Adrenal gland (tissue), 12 donors: Measurements from ENCODE around the gene WDR59. TPM values are rescaled to one million over a fixed set of nuclear protein-coding genes. Genes with fewer than 3 reads are reported as not detected.
A peak's percentile ranks its signal among the peaks of the same experiment; 100 is the strongest.
"Not testable (repeated sequence)": the region's sequence is repeated elsewhere in the genome, so short reads cannot be mapped to it uniquely, and the experiment has no call there.

Experiments used
- DNase-seq, 7 donors: peaks; one replicate each; pipeline ENCODE4 v3.0.0-alpha.2; 2019 to 2020
- H3K27ac ChIP-seq, 5 donors: fragments of 200-600 bp; sonication (generic) in 4 of 5; 1 replicate in 3 of 5; 2 replicates in 2 of 5; pipeline versions ENCODE4 v1.5.1 to v1.8.0; 2016 to 2020; ENCODE audit warnings: mild to moderate bottlenecking in 1 of 5
- H3K27me3 ChIP-seq: fragments of 200-600 bp; 2 replicates; pipeline ENCODE4 v1.8.0; 2021
- H3K36me3 ChIP-seq, 2 donors: fragments of 200-600 bp; replicated peaks in 1 of 2; 1 replicate in 1 of 2; 2 replicates in 1 of 2; pipeline versions ENCODE4 v1.5.1 to v1.8.0; 2018 to 2022
- H3K4me1 ChIP-seq, 2 donors: fragments of 200-600 bp; replicated peaks in 1 of 2; 1 replicate in 1 of 2; 2 replicates in 1 of 2; pipeline versions ENCODE4 v1.5.1 to v1.8.0; 2018 to 2021
- H3K4me3 ChIP-seq, 4 donors: fragments of 200-600 bp; sonication (generic) in 3 of 4; one replicate each; pipeline ENCODE4 v1.5.1; 2016 to 2018
- H3K9me3 ChIP-seq, 3 donors: fragments of 200-600 bp; sonication (generic) in 1 of 3; replicated peaks in 1 of 3; 1 replicate in 2 of 3; 2 replicates in 1 of 3; pipeline versions ENCODE4 v1.5.1 to v1.8.0; 2016 to 2021
- POLR2A ChIP-seq, 2 donors: fragments of 450-650 bp; IDR thresholded peaks; one replicate each; pipeline ENCODE4 v1.6.1; 2017; ENCODE audit warnings: antibody characterized with exemption in 2 of 2, mild to moderate bottlenecking in 2 of 2, moderate library complexity in 1 of 2
- WGBS, 4 donors: extraction: QIAGEN DNeasy Blood & Tissue Kit in 2 of 4; methylation state at CpG; one replicate each; pipeline versions ENCODE4 v1.1.5 to v1.1.7; 2013 to 2017; 5-methylcytosine and 5-hydroxymethylcytosine counted together
- intact Hi-C, 2 donors: fragments of 100-400 bp; cut with DNase I; formaldehyde crosslinking; loops; one replicate each; pipeline versions ENCODE4 v1.14.1 to v1.15.0; 2022 to 2023
- polyA plus RNA-seq, 3 donors: library from polyadenylated mRNA; stranded (reverse); fragments of 200-250 nt in 2 of 3; fragments of 350-450 nt in 1 of 3; fragmentation: Illumina TruSeq in 1 of 3; extraction: RNeasy Lipid Tissue Mini Kit (QIAGEN cat#74804) in 1 of 3; gene quantifications; one replicate each; pipeline ENCODE4 v1.2.3, GENCODE V29; 2013 to 2014
- total RNA-seq, 9 donors: library from RNA; depleted of rRNA in 4 of 9; stranded (reverse); fragments of >200 nt in 4 of 9; fragments of 120-200 nt in 1 of 9; fragmentation: NEBNext Ultra II Directional in 1 of 9; extraction: Animal tissue kit (Norgen Biotek cat#: 25700) in 1 of 9; gene quantifications; one replicate each; pipeline versions ENCODE4 v1.1.0 to v1.2.4, GENCODE V29; 2013 to 2023
- TF ChIP-seq, protein P1 (sequence below), 6 experiments: fragments of 450-650 bp in 4 of 6; fragments of 200-600 bp in 2 of 6; sonication (generic) in 1 of 6; IDR thresholded peaks; 1 replicate in 5 of 6; 2 replicates in 1 of 6; pipeline versions ENCODE4 v1.5.1 to v1.8.0; 2016 to 2021; ENCODE audit warnings: antibody characterized with exemption in 6 of 6, mild to moderate bottlenecking in 2 of 6, moderate library complexity in 1 of 6
- donor health status: healthy with polysubstance abuse.
- donor health status: Bipolar disorder and iron deficiency.
- donor health status: DM: yes; HTN: yes; CAD: no.
- donor health status: DM: no; HTN: no; CAD: no.
- donor health status: DM: no; HTN: no; CAD: no.
- donor health status: DM: yes; HTN: yes; CAD: no.

The WDR59 gene
- total and polyA plus RNA-seq, 12 donors, result 21.5 to 130 (median 64.1) TPM

DNA sequence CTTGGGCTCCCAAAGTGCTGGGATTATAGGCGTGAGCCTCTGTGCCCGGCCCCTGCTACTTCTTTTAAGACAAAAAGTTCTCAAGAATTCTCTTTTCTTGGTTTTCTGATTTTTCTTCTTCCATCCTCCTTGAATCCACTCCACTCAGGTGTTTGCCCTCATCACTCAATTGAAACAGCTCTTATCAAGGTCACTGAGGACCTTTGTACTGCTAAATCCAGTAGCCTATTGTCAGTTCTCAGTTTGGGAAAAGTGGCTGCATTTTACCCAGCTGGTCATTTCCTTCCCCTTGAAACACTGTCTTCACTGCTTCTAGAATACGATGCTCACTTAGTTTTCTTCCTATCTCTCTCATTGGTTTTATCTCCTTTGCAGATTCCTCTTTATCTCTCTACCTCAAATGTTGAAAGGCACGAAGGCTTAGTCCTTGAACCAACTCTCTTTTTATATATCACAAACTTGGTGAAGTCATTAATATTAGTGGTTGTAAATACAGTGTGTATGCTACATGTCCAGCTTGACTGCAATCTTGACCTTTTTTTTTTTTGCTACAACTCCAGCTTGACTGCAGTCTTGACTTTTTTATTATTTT, 43.7 kb upstream of the WDR59 start:
- Histone ChIP-seq H3K36me3 (no peaks in the 10 kb centered on the region), H3K27me3 (no peaks in the 10 kb centered on the region), H3K9me3 (no peaks in the 10 kb centered on the region), H3K4me3 (no peak overlapping the region), H3K27ac (peak overlapping the region in 1 of 5 donors; percentile 14), H3K4me1 (peaks cover 18 to 23% of the 10 kb centered on the region in 2 donors)
- peak in 1 of 7 donors; percentile 24 for DNase-seq
- no peak for TF ChIP-seq POLR2A (IDR thresholded peaks at IDR 0.05)
- TF ChIP-seq, protein P1, sequence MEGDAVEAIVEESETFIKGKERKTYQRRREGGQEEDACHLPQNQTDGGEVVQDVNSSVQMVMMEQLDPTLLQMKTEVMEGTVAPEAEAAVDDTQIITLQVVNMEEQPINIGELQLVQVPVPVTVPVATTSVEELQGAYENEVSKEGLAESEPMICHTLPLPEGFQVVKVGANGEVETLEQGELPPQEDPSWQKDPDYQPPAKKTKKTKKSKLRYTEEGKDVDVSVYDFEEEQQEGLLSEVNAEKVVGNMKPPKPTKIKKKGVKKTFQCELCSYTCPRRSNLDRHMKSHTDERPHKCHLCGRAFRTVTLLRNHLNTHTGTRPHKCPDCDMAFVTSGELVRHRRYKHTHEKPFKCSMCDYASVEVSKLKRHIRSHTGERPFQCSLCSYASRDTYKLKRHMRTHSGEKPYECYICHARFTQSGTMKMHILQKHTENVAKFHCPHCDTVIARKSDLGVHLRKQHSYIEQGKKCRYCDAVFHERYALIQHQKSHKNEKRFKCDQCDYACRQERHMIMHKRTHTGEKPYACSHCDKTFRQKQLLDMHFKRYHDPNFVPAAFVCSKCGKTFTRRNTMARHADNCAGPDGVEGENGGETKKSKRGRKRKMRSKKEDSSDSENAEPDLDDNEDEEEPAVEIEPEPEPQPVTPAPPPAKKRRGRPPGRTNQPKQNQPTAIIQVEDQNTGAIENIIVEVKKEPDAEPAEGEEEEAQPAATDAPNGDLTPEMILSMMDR (IDR thresholded peaks at IDR 0.05), result no peak
- 61 to 65% (median 63%) methylated on average over 4 of the region's 4 CpGs for WGBS, 4 donors
- intact Hi-C loops, result no loop called here

DNA sequence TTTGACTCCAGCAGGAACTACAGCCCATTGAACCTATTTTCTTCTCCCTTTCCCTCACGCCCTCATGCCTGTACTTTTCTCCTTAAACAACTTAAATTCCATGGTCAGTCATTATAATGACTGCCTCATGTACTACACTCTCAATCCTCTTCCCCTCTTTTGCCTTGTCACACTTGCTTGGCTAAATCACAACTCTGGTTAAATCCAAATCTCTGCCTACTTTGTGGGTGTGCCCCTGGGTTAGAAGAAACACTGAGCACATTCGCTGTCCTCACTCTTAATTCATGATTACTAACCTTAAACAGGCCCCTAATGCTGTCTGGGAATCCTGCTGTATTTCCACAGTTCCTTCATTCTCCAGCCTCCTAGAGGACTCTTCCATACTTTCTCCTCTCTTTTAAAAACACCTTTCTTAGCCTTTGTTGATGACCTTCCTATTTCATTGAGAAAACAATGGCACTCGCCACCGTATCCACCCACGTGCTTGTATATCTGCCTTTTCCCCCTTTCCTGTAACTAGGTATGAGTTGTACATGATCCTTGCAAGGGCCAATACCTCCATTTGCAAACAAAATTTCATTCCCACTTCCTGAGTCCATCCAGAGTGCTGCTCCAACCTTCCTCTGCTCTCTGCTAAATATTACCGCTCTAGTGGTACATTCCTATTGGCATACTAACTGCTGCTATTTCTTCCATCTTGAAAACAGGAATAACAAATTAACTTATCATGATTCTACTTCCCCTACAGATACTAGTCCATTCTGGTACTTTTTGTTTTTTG, 42.8 kb upstream of the WDR59 start:
- no peak for TF ChIP-seq POLR2A (IDR thresholded peaks at IDR 0.05)
- TF ChIP-seq, protein P1 (IDR thresholded peaks at IDR 0.05), result no peak
- no peak for DNase-seq
- Histone ChIP-seq H3K27ac (peak overlapping the region in 1 of 5 donors; percentile 6), H3K27me3 (no peaks in the 10 kb centered on the region), H3K9me3 (no peaks in the 10 kb centered on the region), H3K4me1 (peaks cover 18 to 23% of the 10 kb centered on the region in 2 donors), H3K36me3 (no peaks in the 10 kb centered on the region), H3K4me3 (no peak overlapping the region)
- intact Hi-C loops, result no loop called here
- WGBS, 4 donors, result 90 to 99% (median 97%) methylated on average over 6 of the region's 6 CpGs

DNA sequence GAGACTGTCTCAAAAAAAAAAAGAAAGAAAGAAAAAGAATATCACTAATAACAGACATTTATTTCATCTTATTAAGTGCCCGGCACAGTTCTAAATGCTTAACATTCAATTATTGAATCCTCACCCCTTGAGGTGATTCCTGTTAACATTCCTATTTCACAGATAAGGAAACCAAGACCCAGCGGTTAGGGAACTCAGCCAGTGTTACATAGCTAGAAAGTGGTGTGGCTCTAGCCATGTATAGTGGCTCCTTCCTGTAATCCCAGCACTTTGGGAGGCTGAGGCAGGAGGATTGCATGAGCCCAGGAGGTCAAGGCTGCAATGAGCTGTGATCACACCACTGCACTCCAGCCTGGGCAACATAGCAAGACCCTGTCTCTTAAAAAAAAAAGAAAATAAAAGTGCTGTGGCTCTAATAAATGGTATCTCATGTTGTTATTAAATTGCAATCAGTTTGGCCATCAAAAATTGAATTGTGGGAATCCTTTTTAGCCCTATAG, 42.0 kb upstream of the WDR59 start:
- Histone ChIP-seq H3K36me3 (no peaks in the 10 kb centered on the region), H3K27ac (peak overlapping the region in 4 of 5 donors; percentile 61 to 86 (median 76)), H3K4me1 (peaks cover 18 to 23% of the 10 kb centered on the region in 2 donors), H3K27me3 (no peaks in the 10 kb centered on the region), H3K9me3 (no peaks in the 10 kb centered on the region), H3K4me3 (no peak overlapping the region)
- peak in 2 of 7 donors; percentile 16 to 41 for DNase-seq
- TF ChIP-seq POLR2A (IDR thresholded peaks at IDR 0.05), result no peak
- TF ChIP-seq, protein P1 (IDR thresholded peaks at IDR 0.05), result no peak
- intact Hi-C loops, result no loop called here
- WGBS, 4 donors, result 87 to 97% (median 95%) methylated on average over 2 of the region's 2 CpGs

DNA sequence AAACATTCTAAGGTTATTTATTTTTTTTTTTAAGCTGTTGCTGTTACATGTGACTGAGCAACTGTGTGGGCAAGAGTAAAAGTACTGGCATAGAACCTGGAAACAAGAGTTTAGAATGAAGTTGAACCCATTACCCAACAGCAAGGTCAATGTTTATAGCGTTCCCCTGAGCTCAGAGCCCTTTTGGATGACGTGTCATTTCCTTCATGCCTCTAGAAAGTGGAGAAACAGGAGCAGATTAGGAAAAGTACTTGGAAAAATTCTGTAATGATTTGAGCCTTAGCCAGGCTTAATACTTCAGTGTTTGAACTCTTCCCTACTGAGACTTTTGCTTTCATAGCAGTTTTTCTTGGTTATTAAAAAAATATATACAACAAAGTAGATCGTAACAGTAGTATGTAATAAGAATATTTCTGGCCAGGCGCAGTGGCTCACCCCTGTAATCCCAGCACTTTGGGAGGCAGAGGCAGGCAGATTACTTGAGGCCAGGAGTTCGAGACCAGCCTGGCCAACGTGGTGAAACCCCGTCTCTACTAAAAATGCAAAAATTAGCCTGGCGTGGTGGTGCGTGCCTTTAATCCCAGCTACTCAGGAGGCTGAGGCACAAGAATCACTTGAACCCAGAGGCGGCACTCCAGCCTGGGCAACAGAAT, 41.4 kb upstream of the WDR59 start:
- H3K36me3 ChIP-seq, H3K27me3 ChIP-seq, H3K9me3 ChIP-seq, H3K4me3 ChIP-seq, intact Hi-C loops: not testable (repeated sequence)
- DNase-seq, result peak in 6 of 7 donors; percentile 44 to 69 (median 56)
- peaks cover 18 to 23% of the 10 kb centered on the region in 2 donors for H3K4me1 ChIP-seq
- peak overlapping the region; percentile 30 to 86 (median 69) for H3K27ac ChIP-seq
- WGBS, 4 donors, result 67 to 76% (median 70%) methylated on average over 10 of the region's 10 CpGs
